ENCODE measurements around the gene FMC1. TPM values are rescaled to one million over a fixed set of nuclear protein-coding genes. Genes with fewer than 3 reads are reported as not detected.
"Not testable (repeated sequence)": the region's sequence is repeated elsewhere in the genome, so short reads cannot be mapped to it uniquely, and the experiment has no call there.

The FMC1 gene, protein sequence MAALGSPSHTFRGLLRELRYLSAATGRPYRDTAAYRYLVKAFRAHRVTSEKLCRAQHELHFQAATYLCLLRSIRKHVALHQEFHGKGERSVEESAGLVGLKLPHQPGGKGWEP
- polyA plus RNA-seq (2014; cell fraction: cytosol; rRNA removed), result 31.5 and 40.3 TPM in 2 replicates
- 16.0 and 22.3 TPM in 2 replicates for polyA plus RNA-seq (2014; cell fraction: nucleus; rRNA removed)

DNA sequence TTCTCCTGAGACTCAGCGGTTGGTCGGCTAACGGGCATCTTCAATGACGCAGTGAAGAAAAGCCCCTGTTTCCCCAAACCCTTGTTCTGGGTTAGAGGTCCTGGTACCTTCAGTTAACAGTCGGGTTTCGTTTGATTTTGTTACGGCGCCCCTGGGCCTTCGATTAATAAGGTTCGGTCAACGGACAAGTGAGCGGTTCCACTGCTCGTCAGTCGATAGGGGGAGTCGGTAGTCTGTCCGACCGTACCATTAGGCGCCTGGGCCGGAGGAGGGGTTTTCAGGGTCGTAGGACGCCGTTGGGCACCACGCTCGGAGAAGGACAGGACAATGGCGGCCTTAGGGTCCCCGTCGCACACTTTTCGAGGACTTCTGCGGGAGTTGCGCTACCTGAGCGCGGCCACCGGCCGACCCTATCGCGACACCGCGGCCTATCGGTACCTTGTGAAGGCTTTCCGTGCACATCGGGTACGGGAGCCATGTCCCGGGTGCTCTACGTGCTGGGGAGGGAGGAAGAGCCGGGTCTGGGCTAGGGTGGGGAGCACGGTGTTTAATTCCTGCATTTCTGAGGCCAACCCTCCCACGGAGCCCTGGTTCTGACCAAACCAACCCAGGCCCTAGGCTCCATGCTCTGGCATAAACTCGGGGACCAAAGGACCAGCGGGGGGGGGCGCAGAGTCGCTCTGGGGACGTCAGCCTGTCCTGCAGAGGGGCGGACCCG lies at the start of gene FMC1:
TSS of gene FMC1 (plus strand) at position 280 of the 718 bp plus-strand sequence. CDS start at position 328, 48 bp downstream.
- DNase-seq (ENCODE audit: low spot score), result peak; percentile 94

DNA sequence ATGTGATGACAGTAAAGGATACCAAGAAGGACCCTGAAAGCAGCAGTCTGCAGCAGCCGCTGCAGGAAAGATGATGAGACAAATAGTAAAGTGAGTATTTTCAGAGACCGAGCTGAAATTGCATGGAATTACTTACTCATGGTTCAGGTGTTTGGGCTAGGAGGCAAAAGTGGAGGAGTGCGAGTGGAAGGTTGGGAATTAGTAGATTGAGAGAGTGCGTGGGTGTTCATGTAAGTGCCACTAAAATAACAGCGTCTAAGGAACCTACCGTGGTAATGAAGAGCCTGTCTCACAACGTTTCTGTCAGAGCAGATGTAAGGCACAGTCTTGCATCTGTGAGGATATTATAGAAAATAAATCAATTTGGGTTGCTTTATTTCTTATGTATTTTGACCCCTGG lies 48.3 kb upstream of the FMC1 start:
- no peak for DNase-seq (ENCODE audit: low spot score)

DNA sequence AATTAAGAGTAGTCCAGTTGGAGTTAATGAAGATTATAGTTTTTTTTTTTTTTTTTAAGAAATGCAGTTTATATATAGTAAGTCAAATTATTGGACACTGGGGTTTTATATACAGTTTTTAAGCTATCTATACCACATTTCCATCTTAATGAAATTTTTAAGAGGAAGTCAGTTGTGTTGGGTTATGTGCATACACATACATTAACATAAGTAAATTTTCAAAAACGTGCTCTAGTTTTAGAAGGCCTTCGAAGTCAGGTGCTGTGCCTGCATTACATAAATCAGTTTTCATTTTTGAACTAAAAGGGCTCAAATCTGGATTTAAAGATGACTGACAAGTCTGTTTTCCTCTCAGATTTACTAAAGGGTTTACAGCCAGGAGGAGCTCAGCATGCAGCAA lies 47.6 kb upstream of the FMC1 start:
- DNase-seq (ENCODE audit: low spot score), result no peak

DNA sequence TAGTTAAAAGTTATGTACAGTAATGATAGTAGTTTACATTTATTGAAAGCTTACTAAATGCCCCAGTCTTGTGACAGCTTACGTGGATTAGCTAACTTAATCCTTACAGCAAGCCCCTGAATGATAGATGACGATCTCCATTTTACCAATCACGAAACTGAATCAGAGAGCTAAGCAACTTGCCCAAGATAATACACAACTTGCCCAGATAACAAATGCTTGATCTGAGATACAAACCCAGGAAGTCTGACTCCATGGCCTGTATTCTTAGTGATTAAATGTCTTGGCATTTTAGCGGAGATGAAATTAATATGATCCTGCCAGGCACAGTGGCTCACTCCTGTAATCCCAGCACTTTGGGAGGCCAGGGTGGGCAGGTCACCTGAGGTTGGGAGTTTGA lies 46.9 kb upstream of the FMC1 start:
- DNase-seq (ENCODE audit: low spot score), result no peak

DNA sequence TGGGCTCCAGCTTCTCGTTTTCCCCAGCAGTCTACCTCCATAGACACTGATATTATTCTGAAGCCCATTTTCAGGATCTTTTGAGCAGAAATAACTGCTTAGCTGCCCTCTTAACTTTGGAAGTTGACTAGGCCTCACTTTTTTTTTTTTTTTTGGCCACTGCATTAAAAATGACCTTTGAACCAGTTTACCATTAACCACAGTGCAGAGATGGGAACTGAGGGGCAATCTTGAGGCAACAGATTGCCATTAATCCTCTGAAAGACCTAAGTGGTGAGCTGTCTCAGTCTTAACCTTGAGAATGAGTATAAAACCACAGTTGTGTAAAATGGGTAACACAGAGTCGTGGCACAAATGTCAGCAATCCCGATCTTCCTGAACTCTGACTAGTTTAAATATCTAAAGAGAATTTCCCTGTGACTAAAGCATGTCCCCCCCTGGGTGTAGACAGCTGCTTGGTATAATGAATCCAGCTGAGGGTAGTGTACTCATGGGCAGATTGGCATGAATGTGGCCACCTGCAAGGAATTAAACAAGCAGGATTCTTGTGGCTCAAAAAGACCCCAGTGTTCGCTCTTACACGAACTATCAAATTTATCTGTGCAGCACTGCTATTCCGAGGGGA lies 46.1 kb upstream of the FMC1 start:
- no peak for DNase-seq (ENCODE audit: low spot score)

DNA sequence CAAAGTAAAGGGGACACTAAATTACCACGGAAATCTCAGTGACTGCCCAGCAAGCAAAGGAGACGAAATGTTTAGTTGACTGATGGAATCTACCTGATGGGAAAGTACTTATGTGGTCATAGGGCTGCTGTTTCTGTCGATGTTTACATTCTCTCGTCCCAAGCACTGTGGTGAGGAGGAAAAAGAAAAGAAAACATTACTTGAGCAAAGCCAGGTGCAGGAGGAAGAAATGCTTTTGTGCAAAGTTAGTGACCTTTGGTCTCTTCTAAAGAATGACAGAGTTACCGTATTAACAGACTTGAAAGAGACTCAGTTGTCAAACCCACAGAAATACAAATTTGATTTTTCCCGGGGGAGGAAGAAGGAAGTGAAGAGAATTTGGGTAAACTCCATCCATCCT lies 43.3 kb upstream of the FMC1 start:
- no peak for DNase-seq (ENCODE audit: low spot score)

DNA sequence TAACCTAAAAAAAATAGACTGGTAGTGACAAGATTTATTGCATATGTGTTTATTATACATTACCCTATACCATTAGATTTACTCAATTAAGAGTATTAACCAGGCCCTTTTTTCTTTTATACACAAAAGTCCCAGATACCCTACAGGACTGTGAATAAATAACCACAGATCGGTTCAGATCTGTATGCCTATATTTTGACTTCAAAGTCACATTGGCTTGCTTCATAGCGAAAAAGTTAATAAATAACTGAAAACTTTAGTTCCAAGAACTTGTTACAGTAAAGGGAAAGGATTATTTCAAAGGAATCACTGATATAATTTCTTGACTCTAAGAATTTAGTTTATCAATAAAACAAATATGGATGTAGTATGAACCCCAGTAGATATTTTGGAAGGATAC lies 41.8 kb upstream of the FMC1 start:
- DNase-seq (ENCODE audit: low spot score), result no peak

DNA sequence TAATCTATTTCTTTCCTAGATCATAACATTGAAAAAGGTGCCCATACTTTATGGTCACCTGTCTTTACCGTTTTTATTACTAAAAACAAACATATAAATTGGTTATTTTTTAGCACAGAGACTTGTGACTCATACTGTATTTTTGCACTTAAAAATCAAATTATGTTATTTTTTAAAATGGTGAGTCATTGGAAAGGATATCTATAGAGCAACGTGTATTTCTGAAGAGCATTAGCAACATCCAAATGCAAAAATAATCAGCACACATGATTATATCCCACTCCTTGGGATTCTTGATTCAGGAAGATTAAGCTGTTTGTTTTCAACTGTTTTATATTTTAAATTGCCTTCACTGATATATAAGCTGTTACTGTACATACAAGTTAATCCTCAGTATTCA lies 40.7 kb upstream of the FMC1 start:
- no peak for DNase-seq (ENCODE audit: low spot score)

DNA sequence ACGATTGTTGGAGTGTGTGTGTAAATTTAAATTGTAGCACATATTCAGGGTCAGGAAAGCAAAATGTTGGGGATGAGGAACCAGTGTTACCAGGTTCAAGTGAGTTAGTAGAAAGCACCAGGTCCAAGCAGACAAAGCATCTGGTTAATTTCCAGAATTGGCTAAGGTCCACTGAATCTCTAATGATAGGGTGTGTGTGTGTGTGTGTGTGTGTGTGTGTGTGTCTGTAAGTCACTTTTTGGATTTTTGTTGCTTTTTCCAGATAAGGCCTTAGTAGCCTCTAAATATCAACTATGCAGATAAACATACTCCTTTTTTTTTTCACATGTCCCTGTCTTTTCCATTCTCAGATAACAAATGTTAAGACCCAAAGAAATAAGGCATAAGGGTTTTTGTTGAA lies 36.6 kb upstream of the FMC1 start:
- no peak for DNase-seq (ENCODE audit: low spot score)

DNA sequence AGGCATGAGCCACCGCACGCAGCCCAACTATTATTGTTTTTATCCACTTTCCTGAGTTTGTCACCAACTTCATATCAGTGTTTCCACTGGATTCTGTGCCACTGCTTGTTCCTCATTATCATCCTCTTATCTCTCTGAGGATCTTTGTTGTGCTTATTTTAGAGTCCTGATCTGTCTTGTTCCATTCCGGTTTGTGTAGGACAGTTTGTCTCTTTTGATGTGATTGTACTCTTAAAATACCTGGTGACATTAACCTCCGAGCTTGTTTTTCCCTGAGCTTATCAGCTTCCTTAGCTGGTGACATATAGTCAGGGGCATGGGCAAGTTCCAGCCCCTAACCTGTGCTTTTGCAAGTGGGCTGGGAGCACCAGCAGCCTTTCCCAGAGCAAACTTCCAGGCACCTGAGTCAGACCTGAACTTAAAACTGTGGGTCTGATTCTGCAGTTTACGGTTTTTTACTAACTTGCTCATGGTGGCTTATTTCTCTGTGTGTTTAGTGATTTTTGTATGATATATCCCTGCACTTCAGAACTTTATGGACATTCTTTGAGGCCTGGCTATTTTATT lies 23.1 kb upstream of the FMC1 start:
- DNase-seq (ENCODE audit: low spot score), result no peak

DNA sequence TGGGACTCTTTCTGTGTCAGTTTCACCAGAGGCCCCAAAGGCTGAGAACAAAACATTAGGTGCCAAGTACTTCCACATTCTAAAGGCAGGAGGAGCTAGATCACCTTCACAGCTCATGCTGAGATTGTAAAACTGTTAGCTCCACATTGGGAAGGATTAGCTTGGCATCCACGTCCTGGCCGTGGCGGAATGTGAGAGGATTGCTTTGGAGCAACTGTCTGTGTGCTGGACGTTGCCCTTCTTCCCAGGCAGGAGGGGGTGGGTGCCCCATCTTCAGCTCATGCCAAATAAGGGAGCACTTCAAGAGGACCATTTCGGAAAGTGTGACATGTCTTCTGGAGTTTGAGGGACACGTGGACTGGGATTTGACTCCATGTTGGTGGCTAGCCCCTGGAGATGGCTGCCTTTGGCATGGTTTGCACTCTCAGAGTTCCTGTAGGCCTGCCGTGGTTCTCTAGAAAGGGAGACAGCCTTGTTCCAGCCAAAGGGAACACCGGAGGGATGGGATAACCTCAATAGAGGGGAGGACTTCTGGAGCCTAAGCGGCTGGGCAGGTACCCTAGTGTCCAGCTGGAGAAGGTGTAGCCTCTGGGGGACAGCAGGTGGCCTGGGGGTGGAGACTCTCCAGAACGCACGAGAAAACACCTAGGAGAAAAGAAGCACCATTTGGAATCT lies 19.9 kb upstream of the FMC1 start:
- no peak for DNase-seq (ENCODE audit: low spot score)

DNA sequence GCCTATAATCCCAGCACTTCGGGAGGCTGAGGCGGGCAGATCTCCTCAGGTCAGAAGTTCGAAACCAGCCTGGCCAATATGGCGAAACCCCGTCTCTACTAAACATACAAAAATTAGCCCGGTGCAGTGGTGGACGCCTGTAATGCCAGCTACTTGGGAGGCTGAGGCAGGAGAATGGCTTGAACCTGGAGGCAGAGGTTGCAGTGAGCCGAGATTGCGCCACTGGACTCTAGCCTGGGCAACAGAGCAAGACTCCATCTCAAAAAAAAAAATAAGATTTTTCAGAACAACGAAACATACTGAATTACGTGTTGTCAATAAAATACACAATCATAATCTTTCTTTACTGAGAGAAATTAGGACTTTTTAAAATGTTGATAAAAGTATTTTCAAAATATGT lies 16.4 kb upstream of the FMC1 start:
- DNase-seq (ENCODE audit: low spot score), result not testable (repeated sequence)

DNA sequence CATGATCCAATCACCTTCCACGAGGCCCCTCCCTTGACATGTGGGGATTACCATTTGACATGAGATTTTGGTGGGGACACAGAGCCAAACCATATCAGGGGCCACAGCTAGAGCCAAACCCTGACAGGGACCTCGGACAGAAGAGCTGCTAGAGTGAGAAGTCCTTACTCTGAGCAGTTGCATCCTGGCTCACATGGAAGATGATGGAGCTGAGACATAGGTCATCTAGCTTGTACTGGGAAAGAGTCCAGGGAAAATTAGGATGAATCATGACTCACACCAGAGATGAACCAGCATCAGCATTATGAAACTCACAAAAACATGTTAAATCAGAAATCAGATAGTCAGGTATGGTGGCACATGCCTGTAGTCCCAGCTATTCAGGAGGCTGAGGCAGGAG lies 12.8 kb upstream of the FMC1 start:
- DNase-seq (ENCODE audit: low spot score), result no peak

DNA sequence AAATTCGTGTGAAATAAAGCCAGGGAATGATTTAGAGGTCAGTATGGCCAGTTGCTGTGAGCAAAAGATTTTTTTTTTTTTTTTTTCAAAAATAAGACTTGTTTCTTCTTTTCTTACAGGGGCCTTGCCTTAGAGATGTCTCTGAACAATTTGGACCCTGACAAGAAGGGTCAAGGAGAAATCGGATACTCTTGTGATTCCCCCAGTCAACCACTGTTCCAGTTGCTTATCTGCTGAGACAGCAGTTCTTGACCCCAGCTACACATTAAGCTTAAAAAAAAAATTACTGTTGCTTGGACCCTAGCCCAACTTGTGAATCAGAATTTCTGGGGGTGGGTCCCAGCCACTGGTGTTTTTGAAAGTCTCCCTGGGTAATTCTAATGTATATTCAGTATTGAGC lies 12.0 kb upstream of the FMC1 start:
- no peak for DNase-seq (ENCODE audit: low spot score)

DNA sequence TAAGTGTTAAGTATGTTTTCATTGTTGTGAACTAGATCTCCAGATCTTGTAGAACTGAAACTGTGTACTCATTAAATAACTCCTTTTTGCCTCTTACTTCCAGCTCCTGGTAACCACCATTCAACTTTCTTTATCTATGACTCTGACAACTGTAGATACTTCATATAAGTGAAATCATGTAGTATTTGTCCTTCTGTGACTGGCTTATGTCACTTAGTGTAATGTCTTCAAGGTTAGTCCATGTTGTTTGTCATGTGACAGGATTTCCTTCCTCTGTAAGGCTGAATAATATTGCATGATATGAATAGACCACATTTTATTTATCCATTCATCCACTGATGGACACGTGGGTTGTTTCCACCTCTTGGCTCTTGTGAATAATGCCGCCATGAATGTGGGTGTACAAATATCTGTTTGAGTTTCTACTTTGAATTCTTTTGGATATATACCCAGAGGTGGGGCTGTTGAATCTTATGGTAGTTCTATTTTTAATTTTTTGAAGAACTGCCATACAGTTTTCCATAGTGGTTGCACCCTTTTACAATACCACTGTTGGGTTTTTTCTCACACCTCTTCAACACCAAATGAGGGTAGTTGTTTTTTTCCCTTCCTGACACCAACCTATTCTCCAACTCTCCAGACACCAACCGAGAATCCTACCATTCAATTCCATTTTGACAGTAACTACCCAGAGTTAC lies 10.7 kb upstream of the FMC1 start:
- no peak for DNase-seq (ENCODE audit: low spot score)

DNA sequence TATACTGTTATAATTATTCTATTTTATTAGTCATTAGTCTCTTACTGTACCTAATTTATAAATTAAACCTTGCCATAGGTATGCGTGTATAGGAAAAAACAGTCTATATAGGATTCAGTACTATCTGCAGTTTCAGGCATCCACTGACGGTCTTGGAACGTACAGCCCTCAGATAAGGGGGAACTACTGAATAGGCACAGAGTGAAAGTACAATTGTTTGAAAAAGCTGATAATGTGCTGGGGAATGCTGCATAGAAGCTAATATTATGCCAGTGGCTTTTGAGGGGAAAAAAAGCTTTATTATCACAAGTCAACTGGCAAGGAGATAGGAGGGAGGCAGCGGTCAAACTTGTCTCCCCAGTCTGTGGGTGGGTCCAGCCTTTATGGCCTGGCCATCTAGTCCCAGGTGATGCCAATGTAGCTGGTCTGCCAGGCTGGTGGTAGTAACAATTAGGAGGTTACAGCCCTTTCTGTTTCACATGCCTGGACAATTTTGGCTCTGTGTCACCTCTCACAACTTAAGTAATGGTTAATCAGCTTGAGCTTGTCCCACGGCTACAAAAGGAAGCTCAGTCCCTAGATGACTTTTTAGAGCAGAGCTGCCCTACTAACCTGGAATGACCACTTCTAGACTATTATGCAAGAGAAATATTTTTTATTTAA lies 8.3 kb upstream of the FMC1 start:
- DNase-seq (ENCODE audit: low spot score), result no peak

DNA sequence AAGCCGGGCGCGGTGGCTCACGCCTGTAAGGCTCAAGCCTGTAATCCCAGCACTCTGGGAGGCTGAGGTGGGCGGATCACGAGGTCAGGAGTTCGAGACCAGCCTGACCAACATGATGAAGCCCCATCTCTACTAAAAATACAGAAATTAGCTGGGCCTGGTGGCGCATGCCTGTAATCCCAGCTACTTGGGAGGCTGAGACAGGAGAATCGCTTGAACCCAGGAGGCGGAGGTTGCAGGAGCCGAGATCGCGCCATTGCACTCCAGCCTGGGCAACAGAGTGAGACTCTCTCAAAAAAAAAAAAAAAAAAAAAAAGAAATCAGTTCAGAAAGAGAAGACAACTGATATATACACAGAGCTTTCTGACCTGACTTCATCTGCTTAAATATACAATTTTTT lies 7.7 kb upstream of the FMC1 start:
- DNase-seq (ENCODE audit: low spot score), result not testable (repeated sequence)

DNA sequence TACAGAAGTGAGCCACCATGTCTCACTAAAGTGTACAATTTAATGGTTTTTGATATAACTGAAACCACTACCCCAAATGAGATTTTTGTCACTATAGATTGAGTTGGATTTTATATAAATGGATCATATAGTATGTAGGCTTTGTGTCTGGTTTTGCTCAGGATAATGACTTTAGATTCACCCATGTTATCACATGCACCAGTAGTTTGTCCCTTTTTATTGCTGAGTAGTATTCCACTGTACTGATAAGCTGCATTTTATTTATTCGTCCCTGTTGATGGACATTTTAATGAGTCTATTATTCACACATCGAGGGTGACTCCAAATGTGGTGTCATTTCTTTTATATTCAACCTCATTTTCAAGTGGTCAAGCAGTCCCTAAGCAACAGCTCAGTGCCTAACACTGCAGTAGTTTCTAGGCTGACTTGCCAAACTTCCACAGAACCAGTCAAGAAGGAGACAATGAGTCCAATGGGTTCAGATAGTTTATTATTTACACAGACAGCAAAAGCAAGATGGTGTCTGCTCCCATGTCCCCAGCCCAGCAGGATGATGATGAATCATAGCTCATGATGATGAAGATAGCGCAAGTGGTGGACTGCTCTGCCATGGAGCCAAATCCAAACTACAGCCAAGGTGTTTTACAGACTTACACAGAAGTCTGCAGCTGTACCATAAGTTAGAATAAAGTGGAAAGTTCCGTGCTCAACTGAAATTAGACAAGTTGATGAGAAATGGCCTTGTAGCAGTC lies 6.6 kb upstream of the FMC1 start:
- no peak for DNase-seq (ENCODE audit: low spot score)

DNA sequence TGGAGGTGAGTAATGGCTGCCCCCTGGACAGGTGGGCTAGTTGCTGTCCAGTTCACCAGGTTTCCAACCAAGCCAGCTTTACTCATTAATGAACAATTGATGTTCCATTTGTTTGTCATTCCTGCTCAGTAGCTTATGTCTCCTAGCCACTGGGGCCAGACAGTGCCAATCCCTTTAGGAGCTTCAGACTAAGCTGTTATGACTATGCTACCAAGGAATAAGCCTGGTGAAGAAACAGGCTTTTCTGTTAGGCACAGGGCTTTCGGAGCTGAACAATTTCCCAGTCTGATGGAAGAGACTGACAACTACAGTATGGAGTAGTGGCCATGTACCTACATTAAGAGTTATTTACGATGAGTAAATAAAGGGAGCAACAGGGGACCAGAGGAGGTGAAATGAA lies 2.1 kb upstream of the FMC1 start:
- no peak for DNase-seq (ENCODE audit: low spot score)

DNA sequence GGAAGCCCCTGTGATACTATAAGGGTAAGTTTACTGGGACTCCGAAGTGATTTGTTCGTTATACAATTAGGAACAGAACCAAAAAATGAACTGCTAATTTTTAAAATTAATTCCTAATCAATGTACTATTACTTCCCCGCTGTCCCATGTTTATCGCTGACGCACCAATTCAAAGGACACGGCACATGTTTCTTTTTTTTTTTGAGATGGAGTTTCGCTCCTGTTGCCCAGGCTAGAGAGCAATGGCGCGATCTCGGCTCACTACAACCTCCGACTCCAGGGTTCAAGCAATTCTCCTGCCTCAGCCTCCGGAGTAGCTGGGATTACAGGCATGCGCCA lies 1.5 kb upstream of the FMC1 start:
- no peak for DNase-seq (ENCODE audit: low spot score)

Data from SK-N-DZ (cell line).